Lower lobe of right lung (tissue), 2 donors: ENCODE data around the gene BCAR1. TPM values are rescaled to one million over a fixed set of nuclear protein-coding genes. Genes with fewer than 3 reads are reported as not detected.
A peak's percentile ranks its signal among the peaks of the same experiment; 100 is the strongest.
"Not testable (repeated sequence)": the region's sequence is repeated elsewhere in the genome, so short reads cannot be mapped to it uniquely, and the experiment has no call there.

Experiments
- ATAC-seq, 2 donors: fragments of 200-7000 bp; cut with Tn5 transposase; one replicate each; pipeline ENCODE4 v1.9.1; 2020 to 2022; ENCODE audit warnings: mild to moderate bottlenecking in 2 of 2, moderate library complexity in 2 of 2
- DNase-seq: peaks from one replicate; pipeline ENCODE4 v3.0.0-alpha.2; 2020
- H3K27ac ChIP-seq: fragments of 200-600 bp; one replicate; pipeline ENCODE4 v1.8.0; 2022
- H3K27me3 ChIP-seq: fragments of 200-600 bp; one replicate; pipeline ENCODE4 v1.8.0; 2022; ENCODE audit warnings: low read depth
- H3K36me3 ChIP-seq: fragments of 200-600 bp; one replicate; pipeline ENCODE4 v1.8.0; 2022; ENCODE audit warnings: mild to moderate bottlenecking
- H3K4me1 ChIP-seq: fragments of 200-600 bp; one replicate; pipeline ENCODE4 v1.8.0; 2022
- H3K4me3 ChIP-seq: fragments of 200-600 bp; one replicate; pipeline ENCODE4 v1.8.0; 2022; ENCODE audit warnings: mild to moderate bottlenecking
- H3K9me3 ChIP-seq: fragments of 200-600 bp; one replicate; pipeline ENCODE4 v1.8.0; 2022
- intact Hi-C: fragments of 100-400 bp; cut with DNase I; formaldehyde crosslinking; loops from one replicate; pipeline ENCODE4 v1.11.0; 2022
- total RNA-seq: library from RNA; stranded (reverse); fragmentation: NEBNext Ultra II Directional; extraction: Animal tissue kit (Norgen Biotek cat#: 25700); gene quantifications from one replicate; pipeline ENCODE4 v1.2.1, GENCODE V29; 2021
- TF ChIP-seq, protein P1 (sequence below): fragments of 200-600 bp; IDR thresholded peaks from one replicate; pipeline ENCODE4 v1.8.0; 2022; ENCODE audit warnings: antibody characterized with exemption, mild to moderate bottlenecking
- donor health status: DM: no; HTN: yes; CAD: no; lungs with severe emphysema.

BCAR1 gene
- total RNA-seq, 1 donor from 2014 or later = 65.1 TPM

DNA sequence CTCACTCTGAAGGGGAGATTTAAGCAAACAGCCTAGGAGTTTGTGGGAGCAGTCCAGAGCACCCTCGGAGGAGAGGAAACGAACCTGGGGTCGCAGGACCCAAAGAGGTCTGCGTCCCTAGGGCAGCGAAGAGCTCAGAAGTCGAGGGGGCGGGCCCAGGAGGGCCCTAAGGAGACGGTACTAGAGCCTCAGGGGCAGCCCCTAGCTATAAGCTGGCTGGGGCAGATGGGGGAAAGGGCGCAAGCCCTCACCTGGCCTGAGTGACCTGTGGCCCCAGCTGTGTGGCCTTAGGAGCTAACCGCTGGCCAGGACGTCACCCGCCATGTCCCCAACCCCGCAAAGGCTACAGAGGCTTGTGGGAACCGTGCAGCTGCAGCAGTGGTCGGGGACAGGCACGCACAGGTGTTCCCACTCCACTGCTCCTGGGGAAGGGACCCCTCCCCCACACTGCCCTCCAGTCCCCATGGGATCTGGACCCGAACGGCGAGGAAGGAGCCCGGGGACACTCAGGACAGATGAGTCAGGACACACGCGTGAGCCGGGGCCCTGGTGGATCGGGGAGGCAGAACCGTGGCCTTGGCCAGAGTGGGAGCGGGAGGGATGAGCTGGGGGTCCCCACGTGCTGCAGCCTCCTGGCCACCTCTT lies 42.4 kb downstream of the BCAR1 start:
- DNase-seq = no peak
- TF ChIP-seq, protein P1, sequence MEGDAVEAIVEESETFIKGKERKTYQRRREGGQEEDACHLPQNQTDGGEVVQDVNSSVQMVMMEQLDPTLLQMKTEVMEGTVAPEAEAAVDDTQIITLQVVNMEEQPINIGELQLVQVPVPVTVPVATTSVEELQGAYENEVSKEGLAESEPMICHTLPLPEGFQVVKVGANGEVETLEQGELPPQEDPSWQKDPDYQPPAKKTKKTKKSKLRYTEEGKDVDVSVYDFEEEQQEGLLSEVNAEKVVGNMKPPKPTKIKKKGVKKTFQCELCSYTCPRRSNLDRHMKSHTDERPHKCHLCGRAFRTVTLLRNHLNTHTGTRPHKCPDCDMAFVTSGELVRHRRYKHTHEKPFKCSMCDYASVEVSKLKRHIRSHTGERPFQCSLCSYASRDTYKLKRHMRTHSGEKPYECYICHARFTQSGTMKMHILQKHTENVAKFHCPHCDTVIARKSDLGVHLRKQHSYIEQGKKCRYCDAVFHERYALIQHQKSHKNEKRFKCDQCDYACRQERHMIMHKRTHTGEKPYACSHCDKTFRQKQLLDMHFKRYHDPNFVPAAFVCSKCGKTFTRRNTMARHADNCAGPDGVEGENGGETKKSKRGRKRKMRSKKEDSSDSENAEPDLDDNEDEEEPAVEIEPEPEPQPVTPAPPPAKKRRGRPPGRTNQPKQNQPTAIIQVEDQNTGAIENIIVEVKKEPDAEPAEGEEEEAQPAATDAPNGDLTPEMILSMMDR = no peak
- intact Hi-C loops = no loop called here
- H3K9me3 ChIP-seq = no peaks in the 10 kb centered on the region
- no peak overlapping the region for H3K4me3 ChIP-seq
- H3K27ac ChIP-seq = no peak overlapping the region
- H3K36me3 ChIP-seq = no peaks in the 10 kb centered on the region
- H3K27me3 ChIP-seq = no peaks in the 10 kb centered on the region
- H3K4me1 ChIP-seq = no peaks in the 10 kb centered on the region
- no peak for ATAC-seq

DNA sequence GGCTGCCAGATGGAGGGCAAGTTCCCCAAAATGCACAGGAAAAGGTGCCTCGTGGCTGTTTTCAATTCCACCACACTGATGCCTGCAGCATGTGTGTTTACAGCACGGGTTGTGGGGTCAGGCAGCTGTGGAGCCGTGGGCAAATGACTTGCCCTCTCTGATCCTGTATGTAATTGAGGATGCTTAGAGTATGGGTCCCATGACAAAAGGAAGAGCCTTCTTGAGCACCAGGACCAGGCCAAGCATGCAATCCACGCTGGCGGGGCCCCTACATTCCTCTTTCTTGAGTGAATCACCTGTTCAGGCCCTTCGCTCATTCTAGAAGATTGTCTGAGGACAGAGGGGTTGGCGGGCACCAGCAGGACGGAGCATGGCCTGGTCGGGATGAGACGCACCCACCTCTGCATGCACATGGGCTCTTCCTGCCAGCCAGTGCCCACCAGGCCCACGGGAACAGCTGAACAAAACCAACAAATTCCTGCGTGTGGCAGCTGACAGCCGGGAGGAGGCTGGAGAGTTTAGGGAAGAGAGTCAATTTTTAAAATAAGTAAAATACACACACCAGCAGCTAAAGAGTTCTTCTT lies 43.1 kb downstream of the BCAR1 start:
- TF ChIP-seq, protein P1 = no peak
- Histone ChIP-seq H3K9me3 (no peaks in the 10 kb centered on the region), H3K4me1 (no peaks in the 10 kb centered on the region), H3K36me3 (no peaks in the 10 kb centered on the region), H3K27me3 (no peaks in the 10 kb centered on the region), H3K4me3 (no peak overlapping the region), H3K27ac (no peak overlapping the region)
- ATAC-seq (no peak), DNase-seq (no peak)
- intact Hi-C loops = no loop called here

DNA sequence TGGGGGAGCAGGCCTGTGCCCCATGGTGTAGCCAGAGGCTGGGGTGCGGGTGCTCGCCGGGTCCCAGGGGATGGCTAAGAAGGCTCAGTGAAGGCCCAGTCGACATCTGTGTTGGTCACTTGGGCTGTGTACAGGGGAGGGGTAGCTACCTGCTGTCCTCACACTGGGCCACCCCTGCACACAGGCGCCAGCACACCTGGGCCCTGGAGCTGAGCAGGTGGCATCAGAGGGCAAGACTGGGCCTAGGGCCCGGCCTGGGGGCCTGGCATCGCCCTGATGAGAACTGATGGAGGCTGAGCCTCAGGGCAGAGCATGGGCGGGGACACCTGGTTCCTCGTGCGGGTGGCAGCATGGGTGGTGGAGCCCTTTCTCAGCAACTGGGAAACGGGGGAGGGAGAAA lies 43.6 kb downstream of the BCAR1 start:
- ATAC-seq (no peak), DNase-seq (no peak)
- H3K4me3 ChIP-seq = no peak overlapping the region
- H3K4me1 ChIP-seq = no peaks in the 10 kb centered on the region
- H3K27ac ChIP-seq = no peak overlapping the region
- H3K9me3 ChIP-seq = no peaks in the 10 kb centered on the region
- TF ChIP-seq, protein P1 = no peak
- H3K27me3 ChIP-seq = no peaks in the 10 kb centered on the region
- no peaks in the 10 kb centered on the region for H3K36me3 ChIP-seq
- intact Hi-C loops = no loop called here

DNA sequence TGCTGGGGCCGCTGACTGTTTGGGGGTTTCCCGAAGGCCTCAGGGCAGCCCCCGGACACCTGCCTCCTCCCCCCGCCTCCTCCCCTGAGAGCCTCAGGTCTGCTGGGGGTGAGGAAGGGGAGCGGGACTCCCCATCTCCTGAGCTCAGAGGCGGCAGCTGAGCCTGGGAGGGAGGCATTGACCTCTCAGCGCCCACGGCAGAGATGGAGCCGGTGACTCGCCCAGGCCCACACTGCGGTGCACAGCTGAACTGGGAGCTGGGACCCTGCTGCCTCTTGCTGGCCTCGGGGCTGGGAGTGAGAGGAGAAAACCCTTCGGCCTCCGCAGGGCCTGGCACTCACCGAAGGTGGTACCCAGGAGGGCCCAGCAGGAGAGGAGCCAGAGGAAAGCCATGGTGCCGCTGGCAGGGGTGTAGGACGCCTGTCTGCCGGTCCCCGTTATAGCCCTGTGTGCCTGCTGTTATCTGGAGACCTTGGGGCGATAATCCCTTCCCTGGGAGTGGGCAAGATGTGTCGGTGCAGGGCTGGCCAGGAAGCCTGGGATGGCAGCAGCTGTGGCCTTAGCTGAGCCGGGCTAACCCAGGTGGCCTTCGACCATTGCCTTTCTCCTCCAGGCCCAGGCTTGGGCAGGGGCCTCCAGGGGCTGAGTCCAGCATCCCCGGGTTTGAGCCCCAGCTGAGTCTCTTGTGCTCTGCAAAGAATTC lies 44.5 kb downstream of the BCAR1 start, which contains the start of gene CTRB2:
Gene CTRB2, minus strand, starts transcription at position 413 of the 703 bp plus-strand sequence. Its CDS starts 20 bp downstream, at position 393.
- Histone ChIP-seq H3K27me3 (no peaks in the 10 kb centered on the region), H3K4me3 (no peak within 1 kb of the TSS), H3K36me3 (no peaks in the 10 kb centered on the region), H3K9me3 (no peaks in the 10 kb centered on the region), H3K4me1 (no peaks in the 10 kb centered on the region), H3K27ac (no peak within 1 kb of the TSS)
- ATAC-seq = no peak
- DNase-seq = peak; percentile 42
- intact Hi-C loops = no loop called here
- TF ChIP-seq, protein P1 = no peak

DNA sequence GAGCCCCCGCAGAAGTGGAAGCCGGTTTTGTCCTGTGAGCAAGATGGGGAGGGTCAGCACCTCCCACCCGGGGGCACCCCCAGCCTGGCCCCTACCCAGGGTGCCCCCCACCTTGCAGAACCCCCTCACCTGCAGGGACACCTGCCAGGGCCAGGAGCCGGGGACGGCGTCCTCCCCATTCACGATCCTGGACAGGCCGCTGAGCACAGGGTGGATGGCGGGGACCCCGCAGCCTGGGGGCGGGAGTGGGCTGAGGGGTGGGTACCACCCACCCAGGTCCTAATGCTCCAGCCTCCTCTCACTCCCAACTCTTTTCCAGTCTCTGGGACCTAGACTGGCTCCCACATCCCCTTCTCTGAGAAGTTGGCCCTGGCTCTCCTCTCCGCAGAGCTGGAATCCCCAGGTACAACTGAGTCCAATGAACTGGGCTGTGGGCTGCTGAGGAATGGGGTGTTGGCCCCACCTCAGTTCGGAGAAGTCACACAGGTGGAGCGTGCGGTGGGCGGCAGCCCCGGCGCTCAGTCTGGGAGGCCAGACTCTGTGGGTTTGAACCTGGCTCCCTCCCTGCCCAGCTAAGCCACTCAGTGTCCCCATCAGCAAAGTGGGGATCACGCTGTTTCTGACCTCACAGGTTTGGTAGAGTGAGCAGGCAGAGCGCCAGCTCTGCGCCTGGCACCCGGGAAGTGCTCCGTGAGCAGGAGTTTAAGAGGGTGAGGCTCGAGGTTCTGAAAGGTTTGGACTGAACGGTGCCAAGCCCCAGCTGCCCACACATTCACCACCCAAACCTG lies 45.3 kb downstream of the BCAR1 start:
- intact Hi-C loops, H3K4me3 ChIP-seq, H3K27ac ChIP-seq, DNase-seq, H3K4me1 ChIP-seq, H3K36me3 ChIP-seq, H3K27me3 ChIP-seq, H3K9me3 ChIP-seq: not testable (repeated sequence)
- ATAC-seq = peak; percentile 4 to 6

DNA sequence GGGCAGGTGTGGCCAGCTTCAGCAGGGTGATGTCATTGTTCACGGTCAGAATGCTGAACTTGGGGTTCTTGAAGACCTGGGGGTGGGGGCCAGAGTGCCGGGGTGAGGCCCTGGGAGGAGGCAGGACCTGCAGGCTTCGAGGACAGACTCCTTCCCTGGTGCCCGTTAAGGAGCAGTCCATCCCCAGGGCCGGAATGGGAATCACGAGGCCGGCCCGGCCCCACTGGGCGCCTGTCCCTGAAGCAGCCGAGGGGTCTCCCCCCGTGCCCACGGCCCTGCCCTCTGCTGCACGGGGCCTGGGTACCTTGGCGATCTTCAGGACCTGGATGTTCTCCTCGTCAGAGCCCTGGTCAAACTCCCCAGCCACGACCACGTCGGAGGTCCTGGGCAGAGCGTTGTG lies 46.0 kb downstream of the BCAR1 start:
- H3K9me3 ChIP-seq, H3K4me3 ChIP-seq, H3K27me3 ChIP-seq, H3K27ac ChIP-seq, H3K36me3 ChIP-seq, intact Hi-C loops, ATAC-seq, H3K4me1 ChIP-seq: not testable (repeated sequence)
- DNase-seq = peak; percentile 6

DNA sequence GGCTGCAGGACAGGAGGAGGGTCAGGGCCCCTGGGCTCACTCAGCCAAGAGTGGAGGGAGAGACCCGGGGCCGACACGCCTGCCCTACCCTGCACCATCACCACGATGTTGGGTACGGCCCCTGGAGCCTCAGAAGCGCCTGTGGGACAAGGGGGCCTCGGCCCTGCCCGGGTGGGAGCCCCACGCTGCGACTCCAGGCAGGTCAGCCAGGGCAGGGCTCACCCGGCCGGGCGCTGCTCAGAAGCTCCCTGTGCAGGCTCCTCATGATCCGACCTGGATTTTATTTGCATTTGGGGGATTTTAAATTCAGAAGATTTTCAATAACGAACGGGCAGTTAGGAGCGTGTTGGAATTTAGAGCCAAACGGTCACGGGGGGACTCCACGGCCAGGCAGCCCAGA lies 46.5 kb downstream of the BCAR1 start:
- DNase-seq, intact Hi-C loops, H3K4me1 ChIP-seq, H3K9me3 ChIP-seq, H3K27ac ChIP-seq, H3K4me3 ChIP-seq, H3K27me3 ChIP-seq, H3K36me3 ChIP-seq: not testable (repeated sequence)
- ATAC-seq = peak in 1 of 2 donors; percentile 2
